OCI-LY1 (cell line): ENCODE measurements around the gene TRPM1.

Experiments
- EZH2 ChIP-seq: fragments of 200-600 bp; sonication (generic), shearing (Covaris generic); IDR thresholded peaks from 2 replicates; pipeline ENCODE4 v1.8.0; 2017; ENCODE audit warnings: borderline replicate concordance, mixed run types, mild to moderate bottlenecking, antibody characterized with exemption, low read length, moderate library complexity, mixed read lengths
- TF ChIP-seq, protein P1 (sequence below): fragments of 200-600 bp; sonication (generic), shearing (Covaris generic); IDR thresholded peaks from 2 replicates; pipeline ENCODE4 v1.5.1; 2017; ENCODE audit warnings: mild to moderate bottlenecking, antibody characterized with exemption, low read length, moderate library complexity, mixed read lengths

- TF ChIP-seq, protein P1, sequence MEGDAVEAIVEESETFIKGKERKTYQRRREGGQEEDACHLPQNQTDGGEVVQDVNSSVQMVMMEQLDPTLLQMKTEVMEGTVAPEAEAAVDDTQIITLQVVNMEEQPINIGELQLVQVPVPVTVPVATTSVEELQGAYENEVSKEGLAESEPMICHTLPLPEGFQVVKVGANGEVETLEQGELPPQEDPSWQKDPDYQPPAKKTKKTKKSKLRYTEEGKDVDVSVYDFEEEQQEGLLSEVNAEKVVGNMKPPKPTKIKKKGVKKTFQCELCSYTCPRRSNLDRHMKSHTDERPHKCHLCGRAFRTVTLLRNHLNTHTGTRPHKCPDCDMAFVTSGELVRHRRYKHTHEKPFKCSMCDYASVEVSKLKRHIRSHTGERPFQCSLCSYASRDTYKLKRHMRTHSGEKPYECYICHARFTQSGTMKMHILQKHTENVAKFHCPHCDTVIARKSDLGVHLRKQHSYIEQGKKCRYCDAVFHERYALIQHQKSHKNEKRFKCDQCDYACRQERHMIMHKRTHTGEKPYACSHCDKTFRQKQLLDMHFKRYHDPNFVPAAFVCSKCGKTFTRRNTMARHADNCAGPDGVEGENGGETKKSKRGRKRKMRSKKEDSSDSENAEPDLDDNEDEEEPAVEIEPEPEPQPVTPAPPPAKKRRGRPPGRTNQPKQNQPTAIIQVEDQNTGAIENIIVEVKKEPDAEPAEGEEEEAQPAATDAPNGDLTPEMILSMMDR, result no peak
- no peak for TF ChIP-seq EZH2
These were observed 17.3 kb downstream of the TRPM1 start for GRCh38 chr15:31084176-31084575.
